ENCODE measurements around the gene ACSM4. TPM values are rescaled to one million over a fixed set of nuclear protein-coding genes. Genes with fewer than 3 reads are reported as not detected.

The ACSM4 gene
- total and polyA plus RNA-seq, 2 of the 8 experiments (the other 6 are each of a cell fraction or from before 2014, with no cell fraction given), result not detected

DNA sequence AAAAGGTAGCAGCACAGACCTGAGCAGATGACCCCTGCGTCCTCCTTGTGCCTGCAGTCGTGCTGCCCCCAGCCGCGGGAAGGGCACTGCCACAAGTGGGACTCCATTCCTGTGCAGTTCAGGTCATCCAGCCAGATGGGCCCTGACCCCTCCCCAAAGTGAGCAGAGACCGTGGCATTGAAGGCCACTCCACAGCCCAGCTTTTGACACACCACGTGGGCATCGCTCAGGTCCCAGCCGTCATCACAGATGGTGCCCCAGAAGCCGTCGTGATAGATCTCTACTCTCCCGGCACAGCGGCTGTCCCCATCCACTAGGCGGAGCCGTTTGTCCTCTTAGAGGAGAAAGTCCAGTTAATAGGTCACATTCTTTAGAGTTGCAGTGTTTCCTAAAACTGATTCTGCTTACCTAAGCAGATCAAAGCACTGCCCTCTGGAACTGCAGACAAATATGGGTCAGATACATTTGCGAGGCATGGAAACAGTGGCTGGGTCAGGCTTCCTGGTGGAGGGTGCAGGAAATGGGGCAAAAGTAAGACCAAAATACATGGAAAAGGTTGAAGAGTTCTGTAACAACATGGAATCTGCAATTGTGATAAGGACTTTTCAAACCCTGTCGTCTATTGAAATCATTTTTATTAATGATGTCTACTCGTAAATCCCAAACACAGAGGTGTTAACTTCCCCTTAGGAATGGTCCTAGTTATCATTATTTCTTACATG, 70.7 kb downstream of the ACSM4 start (continued):
- TF ChIP-seq, protein P1, sequence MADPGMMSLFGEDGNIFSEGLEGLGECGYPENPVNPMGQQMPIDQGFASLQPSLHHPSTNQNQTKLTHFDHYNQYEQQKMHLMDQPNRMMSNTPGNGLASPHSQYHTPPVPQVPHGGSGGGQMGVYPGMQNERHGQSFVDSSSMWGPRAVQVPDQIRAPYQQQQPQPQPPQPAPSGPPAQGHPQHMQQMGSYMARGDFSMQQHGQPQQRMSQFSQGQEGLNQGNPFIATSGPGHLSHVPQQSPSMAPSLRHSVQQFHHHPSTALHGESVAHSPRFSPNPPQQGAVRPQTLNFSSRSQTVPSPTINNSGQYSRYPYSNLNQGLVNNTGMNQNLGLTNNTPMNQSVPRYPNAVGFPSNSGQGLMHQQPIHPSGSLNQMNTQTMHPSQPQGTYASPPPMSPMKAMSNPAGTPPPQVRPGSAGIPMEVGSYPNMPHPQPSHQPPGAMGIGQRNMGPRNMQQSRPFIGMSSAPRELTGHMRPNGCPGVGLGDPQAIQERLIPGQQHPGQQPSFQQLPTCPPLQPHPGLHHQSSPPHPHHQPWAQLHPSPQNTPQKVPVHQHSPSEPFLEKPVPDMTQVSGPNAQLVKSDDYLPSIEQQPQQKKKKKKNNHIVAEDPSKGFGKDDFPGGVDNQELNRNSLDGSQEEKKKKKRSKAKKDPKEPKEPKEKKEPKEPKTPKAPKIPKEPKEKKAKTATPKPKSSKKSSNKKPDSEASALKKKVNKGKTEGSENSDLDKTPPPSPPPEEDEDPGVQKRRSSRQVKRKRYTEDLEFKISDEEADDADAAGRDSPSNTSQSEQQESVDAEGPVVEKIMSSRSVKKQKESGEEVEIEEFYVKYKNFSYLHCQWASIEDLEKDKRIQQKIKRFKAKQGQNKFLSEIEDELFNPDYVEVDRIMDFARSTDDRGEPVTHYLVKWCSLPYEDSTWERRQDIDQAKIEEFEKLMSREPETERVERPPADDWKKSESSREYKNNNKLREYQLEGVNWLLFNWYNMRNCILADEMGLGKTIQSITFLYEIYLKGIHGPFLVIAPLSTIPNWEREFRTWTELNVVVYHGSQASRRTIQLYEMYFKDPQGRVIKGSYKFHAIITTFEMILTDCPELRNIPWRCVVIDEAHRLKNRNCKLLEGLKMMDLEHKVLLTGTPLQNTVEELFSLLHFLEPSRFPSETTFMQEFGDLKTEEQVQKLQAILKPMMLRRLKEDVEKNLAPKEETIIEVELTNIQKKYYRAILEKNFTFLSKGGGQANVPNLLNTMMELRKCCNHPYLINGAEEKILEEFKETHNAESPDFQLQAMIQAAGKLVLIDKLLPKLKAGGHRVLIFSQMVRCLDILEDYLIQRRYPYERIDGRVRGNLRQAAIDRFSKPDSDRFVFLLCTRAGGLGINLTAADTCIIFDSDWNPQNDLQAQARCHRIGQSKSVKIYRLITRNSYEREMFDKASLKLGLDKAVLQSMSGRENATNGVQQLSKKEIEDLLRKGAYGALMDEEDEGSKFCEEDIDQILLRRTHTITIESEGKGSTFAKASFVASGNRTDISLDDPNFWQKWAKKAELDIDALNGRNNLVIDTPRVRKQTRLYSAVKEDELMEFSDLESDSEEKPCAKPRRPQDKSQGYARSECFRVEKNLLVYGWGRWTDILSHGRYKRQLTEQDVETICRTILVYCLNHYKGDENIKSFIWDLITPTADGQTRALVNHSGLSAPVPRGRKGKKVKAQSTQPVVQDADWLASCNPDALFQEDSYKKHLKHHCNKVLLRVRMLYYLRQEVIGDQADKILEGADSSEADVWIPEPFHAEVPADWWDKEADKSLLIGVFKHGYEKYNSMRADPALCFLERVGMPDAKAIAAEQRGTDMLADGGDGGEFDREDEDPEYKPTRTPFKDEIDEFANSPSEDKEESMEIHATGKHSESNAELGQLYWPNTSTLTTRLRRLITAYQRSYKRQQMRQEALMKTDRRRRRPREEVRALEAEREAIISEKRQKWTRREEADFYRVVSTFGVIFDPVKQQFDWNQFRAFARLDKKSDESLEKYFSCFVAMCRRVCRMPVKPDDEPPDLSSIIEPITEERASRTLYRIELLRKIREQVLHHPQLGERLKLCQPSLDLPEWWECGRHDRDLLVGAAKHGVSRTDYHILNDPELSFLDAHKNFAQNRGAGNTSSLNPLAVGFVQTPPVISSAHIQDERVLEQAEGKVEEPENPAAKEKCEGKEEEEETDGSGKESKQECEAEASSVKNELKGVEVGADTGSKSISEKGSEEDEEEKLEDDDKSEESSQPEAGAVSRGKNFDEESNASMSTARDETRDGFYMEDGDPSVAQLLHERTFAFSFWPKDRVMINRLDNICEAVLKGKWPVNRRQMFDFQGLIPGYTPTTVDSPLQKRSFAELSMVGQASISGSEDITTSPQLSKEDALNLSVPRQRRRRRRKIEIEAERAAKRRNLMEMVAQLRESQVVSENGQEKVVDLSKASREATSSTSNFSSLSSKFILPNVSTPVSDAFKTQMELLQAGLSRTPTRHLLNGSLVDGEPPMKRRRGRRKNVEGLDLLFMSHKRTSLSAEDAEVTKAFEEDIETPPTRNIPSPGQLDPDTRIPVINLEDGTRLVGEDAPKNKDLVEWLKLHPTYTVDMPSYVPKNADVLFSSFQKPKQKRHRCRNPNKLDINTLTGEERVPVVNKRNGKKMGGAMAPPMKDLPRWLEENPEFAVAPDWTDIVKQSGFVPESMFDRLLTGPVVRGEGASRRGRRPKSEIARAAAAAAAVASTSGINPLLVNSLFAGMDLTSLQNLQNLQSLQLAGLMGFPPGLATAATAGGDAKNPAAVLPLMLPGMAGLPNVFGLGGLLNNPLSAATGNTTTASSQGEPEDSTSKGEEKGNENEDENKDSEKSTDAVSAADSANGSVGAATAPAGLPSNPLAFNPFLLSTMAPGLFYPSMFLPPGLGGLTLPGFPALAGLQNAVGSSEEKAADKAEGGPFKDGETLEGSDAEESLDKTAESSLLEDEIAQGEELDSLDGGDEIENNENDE (IDR thresholded peaks at IDR 0.05; ENCODE audit: insufficient replicate concordance, low read length), result no peak
- TF ChIP-seq EZH2 (IDR thresholded peaks at IDR 0.05; ENCODE audit: low read depth, low read length, severe bottlenecking), result no peak
- no peak for TF ChIP-seq CBX8 (IDR thresholded peaks at IDR 0.05; ENCODE audit: borderline replicate concordance, low read depth, low read length)
- TF ChIP-seq PHF8 (conservative IDR thresholded peaks at IDR 0.05; ENCODE audit: low read depth, low read length), result no peak
- TF ChIP-seq POLR2AphosphoS5 (IDR thresholded peaks at IDR 0.05; ENCODE audit: low read depth, low read length), result no peak
- TF ChIP-seq SUZ12 (IDR thresholded peaks at IDR 0.05; ENCODE audit: low read length), result no peak
- TF ChIP-seq KDM5A (IDR thresholded peaks at IDR 0.05; ENCODE audit: low read length), result no peak
- no peak for TF ChIP-seq ASH2L (IDR thresholded peaks at IDR 0.05; ENCODE audit: low read length)
- no peak for TF ChIP-seq KDM4A (IDR thresholded peaks at IDR 0.05; ENCODE audit: low read depth, low read length, severe bottlenecking)
- TF ChIP-seq TCF12 (IDR thresholded peaks at IDR 0.05; ENCODE audit: low read depth, low read length), result no peak
- TF ChIP-seq RFX5 (IDR thresholded peaks at IDR 0.05; ENCODE audit: borderline replicate concordance, low read depth, low read length), result no peak

Measured in H1 (cell line).